RWPE2 (cell line): ENCODE measurements around the gene NAA60.

Experiments
- ATAC-seq: fragments of 200-7000 bp; cut with Tn5 transposase; 3 replicates; pipeline ENCODE4 v1.9.1; 2021; ENCODE audit warnings: low read depth
- DNase-seq: peaks from one replicate; pipeline ENCODE4 v3.0.0-alpha.2; 2020; ENCODE audit warnings: low spot score
- H3K27ac ChIP-seq: fragments of 450-650 bp; 2 replicates; pipeline ENCODE4 v1.5.1; 2017; ENCODE audit warnings: mild to moderate bottlenecking; ENCODE audit not compliant: poor library complexity, severe bottlenecking
- H3K27me3 ChIP-seq: fragments of 250-450 bp; sonication (Bioruptor Pico); 2 replicates; pipeline ENCODE4 v1.5.1; 2021; ENCODE audit warnings: mild to moderate bottlenecking, moderate library complexity; ENCODE audit not compliant: insufficient read depth, poor library complexity, severe bottlenecking
- H3K36me3 ChIP-seq: fragments of 250-450 bp; sonication (Bioruptor Pico); 2 replicates; pipeline ENCODE4 v1.5.1; 2020; ENCODE audit warnings: low read depth, mild to moderate bottlenecking, moderate library complexity
- H3K4me1 ChIP-seq: fragments of 250-450 bp; sonication (Bioruptor Pico); 2 replicates; pipeline ENCODE4 v1.5.1; 2021; ENCODE audit warnings: mild to moderate bottlenecking, moderate library complexity; ENCODE audit not compliant: insufficient read depth, poor library complexity, severe bottlenecking
- H3K4me3 ChIP-seq: fragments of 250-450 bp; sonication (Bioruptor Pico); 2 replicates; pipeline ENCODE4 v1.5.1; 2021; ENCODE audit warnings: mild to moderate bottlenecking, moderate library complexity; ENCODE audit not compliant: severe bottlenecking
- H3K9me3 ChIP-seq: fragments of 250-450 bp; sonication (Bioruptor Pico); 2 replicates; pipeline ENCODE4 v1.5.1; 2021; ENCODE audit warnings: mild to moderate bottlenecking, moderate library complexity; ENCODE audit not compliant: severe bottlenecking
- CTCF ChIP-seq: fragments of 450-650 bp; IDR thresholded peaks from one replicate; pipeline ENCODE4 v1.5.1; 2017; ENCODE audit warnings: mild to moderate bottlenecking, moderate library complexity; ENCODE audit not compliant: poor library complexity, severe bottlenecking

The NAA60 gene

GRCh38 chr16:3458278-3458851 lies 14.9 kb downstream of the NAA60 start:
- peak; percentile 21; the same call in 1 of the 3 replicates for ATAC-seq
- peaks cover 6% of the 10 kb centered on the region for H3K4me1 ChIP-seq
- no peaks in the 10 kb centered on the region for H3K9me3 ChIP-seq
- H3K27ac ChIP-seq: peak overlapping the region; percentile 74
- H3K27me3 ChIP-seq: no peaks in the 10 kb centered on the region
- no peaks in the 10 kb centered on the region; the same call in 1 of the 2 replicates for H3K36me3 ChIP-seq
- TF ChIP-seq CTCF: no peak
- H3K4me3 ChIP-seq: peak overlapping the region; percentile 84
- no peak for DNase-seq

GRCh38 chr16:3458852-3459361 lies 15.4 kb downstream of the NAA60 start:
- no peak for DNase-seq
- Histone ChIP-seq H3K36me3 (no peaks in the 10 kb centered on the region; the same call in 1 of the 2 replicates), H3K9me3 (no peaks in the 10 kb centered on the region), H3K27ac (peak overlapping the region; percentile 74), H3K4me3 (peak overlapping the region; percentile 84), H3K27me3 (no peaks in the 10 kb centered on the region), H3K4me1 (peaks cover 6% of the 10 kb centered on the region)
- no peak for TF ChIP-seq CTCF
- no peak for ATAC-seq

- Histone ChIP-seq H3K27me3 (no peaks in the 10 kb centered on the region), H3K4me3 (peak overlapping the region; percentile 84), H3K36me3 (no peaks in the 10 kb centered on the region; the same call in 1 of the 2 replicates), H3K4me1 (peaks cover 6% of the 10 kb centered on the region), H3K9me3 (no peaks in the 10 kb centered on the region), H3K27ac (peak overlapping the region; percentile 74)
- DNase-seq (no peak), ATAC-seq (no peak)
- no peak for TF ChIP-seq CTCF
These were observed 16.1 kb downstream of the NAA60 start for GRCh38 chr16:3459401-3460090.

GRCh38 chr16:3460121-3460520 lies 16.6 kb downstream of the NAA60 start:
- H3K27me3 ChIP-seq: no peaks in the 10 kb centered on the region
- ATAC-seq: no peak
- peaks cover 6% of the 10 kb centered on the region for H3K4me1 ChIP-seq
- H3K36me3 ChIP-seq: no peaks in the 10 kb centered on the region; the same call in 1 of the 2 replicates
- H3K27ac ChIP-seq: no peak overlapping the region
- H3K4me3 ChIP-seq: no peak overlapping the region
- no peak for TF ChIP-seq CTCF
- H3K9me3 ChIP-seq: no peaks in the 10 kb centered on the region
- DNase-seq: no peak
